Astrocyte of the cerebellum (primary cell): ENCODE results near the gene ZNF423.
A peak's percentile ranks its signal among the peaks of the same experiment; 100 is the strongest.

Experiments
- DNase-seq: peaks from one replicate; pipeline ENCODE4 v3.0.0-alpha.2; 2011; ENCODE audit warnings: low read depth
- H3K4me3 ChIP-seq: 2 replicates; pipeline ENCODE4 v1.5.1; 2011; ENCODE audit warnings: mild to moderate bottlenecking, low read depth, low read length, moderate library complexity
- CTCF ChIP-seq: IDR thresholded peaks from 2 replicates; pipeline ENCODE4 v1.5.1; 2012; ENCODE audit warnings: low read length, low read depth, moderate library complexity, mild to moderate bottlenecking; ENCODE audit errors: missing control alignments
- in situ Hi-C: cut with HindIII; loops from 2 replicates; pipeline ENCODE4 v1.10.0; 2017; ENCODE audit warnings: low sequenced_read_pairs

ZNF423 gene

DNA sequence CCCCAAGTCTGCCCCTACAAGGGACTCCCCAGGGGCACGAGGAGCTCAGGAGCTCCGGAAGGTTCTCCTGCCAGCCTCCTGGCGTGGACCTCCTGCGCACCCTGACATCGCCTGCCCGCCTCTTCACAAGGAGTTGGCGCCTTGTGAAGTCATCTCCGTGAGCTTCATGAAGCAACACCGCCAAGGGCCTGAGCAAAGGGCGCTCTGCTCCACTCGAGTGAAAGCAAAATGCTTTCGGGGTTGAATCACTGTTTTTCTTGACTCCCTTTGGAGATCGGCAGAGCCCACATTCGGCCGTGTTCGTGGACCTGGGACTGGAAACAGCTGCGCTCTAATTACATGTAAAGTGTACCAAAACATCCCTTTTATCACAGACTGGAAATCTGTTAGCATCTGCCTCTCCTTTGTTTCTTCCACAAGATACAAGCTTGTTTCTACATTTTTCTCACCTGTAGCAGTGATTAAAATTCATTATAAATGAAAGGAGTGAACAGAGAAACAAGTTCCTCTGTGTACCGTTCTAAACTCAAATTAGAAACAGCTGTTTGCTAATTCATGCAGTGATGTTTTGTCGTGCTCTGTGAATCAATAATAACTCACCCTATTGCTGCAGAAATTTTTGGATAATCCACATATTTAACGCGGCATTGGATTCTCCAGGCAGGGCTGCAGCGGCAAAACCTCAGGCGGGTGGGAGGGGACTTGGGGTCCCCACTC lies 203.3 kb downstream of the ZNF423 start:
- TF ChIP-seq CTCF: no peak
- no peak overlapping the region for H3K4me3 ChIP-seq
- no peak for DNase-seq
- in situ Hi-C loops: loop anchor here (5.0 to 10.0 kb wide), 2 partner anchors 35 to 172 kb away; no protein-coding TSS in a partner anchor

DNA sequence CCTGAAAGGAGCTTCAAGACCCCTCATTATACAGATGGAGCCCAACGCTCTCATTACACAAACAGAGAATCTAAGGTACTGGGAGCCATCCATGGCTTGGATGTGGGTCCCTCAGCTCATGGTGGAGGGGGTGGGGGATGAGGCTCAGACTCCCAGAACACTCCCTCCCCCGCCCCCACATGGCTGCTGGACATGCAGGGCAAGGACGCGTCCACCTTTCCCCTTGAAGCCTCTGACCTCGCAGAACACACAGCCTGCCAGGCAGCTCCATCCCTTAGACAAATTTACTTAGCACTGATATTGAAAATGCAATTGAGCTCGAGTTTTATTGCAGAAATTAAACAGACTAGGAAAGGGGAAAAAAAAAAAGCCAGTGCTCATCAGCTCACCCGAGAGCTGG lies 203.9 kb downstream of the ZNF423 start:
- DNase-seq: no peak
- in situ Hi-C loops: loop anchor here (5.0 to 10.0 kb wide), 2 partner anchors 35 to 173 kb away; no protein-coding TSS in a partner anchor
- H3K4me3 ChIP-seq: no peak overlapping the region
- no peak for TF ChIP-seq CTCF

DNA sequence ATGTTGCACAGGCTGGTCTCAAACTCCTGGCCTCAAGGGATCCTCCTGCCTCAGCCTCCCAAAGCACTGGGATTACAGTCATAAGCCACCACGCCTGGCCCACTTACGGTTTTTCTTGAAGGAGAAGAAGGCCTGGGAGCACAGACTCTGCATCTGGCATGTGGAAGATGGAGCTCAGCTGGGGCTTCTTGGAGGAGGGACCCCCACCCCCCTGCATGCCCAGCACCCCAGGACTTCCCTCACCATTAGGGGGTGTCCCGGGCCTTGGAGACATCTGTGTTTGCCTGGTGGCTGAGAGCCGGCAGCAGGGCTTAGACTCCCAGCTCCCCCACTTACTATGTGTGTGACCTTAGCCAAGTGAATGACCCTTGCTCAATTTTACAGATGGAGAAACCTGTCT lies 204.7 kb downstream of the ZNF423 start:
- H3K4me3 ChIP-seq: no peak overlapping the region
- no peak for DNase-seq
- TF ChIP-seq CTCF: no peak
- in situ Hi-C loops: loop anchor here (5.0 to 10.0 kb wide), 2 partner anchors 36 to 174 kb away; no protein-coding TSS in a partner anchor

DNA sequence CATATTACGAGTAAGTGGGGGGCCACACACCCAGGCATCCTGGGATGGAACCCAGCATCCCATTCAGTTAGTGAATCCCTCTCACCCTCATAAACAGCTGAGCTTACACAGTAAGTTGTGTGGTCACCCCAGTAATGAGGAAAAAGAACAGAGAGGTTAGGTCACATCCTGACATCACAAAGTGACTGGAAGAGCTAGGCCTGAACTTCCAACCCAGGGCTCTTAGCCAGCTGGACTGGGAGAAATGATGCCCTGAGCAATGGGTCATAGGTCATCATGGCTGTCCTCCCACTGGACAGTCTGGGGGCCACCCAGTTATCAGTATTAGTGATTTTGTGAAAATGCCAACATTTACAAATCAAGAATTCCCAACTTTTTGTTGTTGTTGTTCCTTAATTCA lies 205.3 kb downstream of the ZNF423 start:
- TF ChIP-seq CTCF: no peak
- no peak for DNase-seq
- H3K4me3 ChIP-seq: no peak overlapping the region
- in situ Hi-C loops: loop anchor here (5.0 to 10.0 kb wide), 2 partner anchors 37 to 174 kb away; no protein-coding TSS in a partner anchor

DNA sequence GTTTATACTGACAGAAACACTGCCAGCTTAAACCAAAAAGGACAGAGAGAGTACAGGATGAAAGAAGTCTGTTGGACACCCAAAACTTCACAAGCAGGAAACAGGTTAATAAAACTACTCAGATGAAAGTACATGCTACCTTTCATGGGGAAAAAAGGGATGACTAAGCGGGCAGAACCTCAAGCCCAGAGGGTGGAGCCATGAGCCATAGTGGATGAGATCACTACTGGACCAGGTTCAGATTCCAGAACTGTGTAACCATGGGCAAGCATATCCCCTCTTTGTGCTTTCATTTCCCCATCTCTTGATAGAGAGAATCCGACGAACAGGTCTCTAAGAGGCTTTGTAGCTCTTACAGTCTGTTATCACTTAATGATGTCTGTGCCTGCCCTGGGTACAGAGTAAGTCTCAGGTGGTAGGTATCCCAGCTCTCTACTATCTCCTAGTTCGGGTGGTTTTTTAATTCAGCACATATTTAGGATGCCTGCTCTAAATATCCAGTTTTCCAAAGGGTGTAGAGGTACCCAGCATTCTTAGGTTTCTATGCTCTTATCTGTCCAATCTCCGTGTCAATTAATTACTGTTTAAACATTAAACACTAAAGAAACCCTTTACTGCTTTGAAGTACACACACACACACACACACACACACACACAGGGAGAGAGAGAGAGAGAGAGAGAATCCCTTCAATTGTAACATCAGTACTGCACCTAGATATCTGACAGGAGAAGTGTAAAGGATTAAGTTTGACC lies 206.7 kb downstream of the ZNF423 start:
- H3K4me3 ChIP-seq: no peak overlapping the region
- in situ Hi-C loops: no loop called here
- TF ChIP-seq CTCF: no peak
- peak; percentile 55 for DNase-seq

- no peak for TF ChIP-seq CTCF
- in situ Hi-C loops: no loop called here
- H3K4me3 ChIP-seq: no peak overlapping the region
- DNase-seq: no peak
Measured at GRCh38 chr16:49647673-49648072, 208.2 kb downstream of the ZNF423 start.
